Endodermal cell (in vitro differentiated cells): ENCODE measurements around the gene LDLRAD4. TPM values are rescaled to one million over a fixed set of nuclear protein-coding genes. Genes with fewer than 3 reads are reported as not detected.

ENCODE experiments used
- DNase-seq: peaks from one replicate; pipeline ENCODE4 v3.0.0-alpha.2; 2017
- H3K27ac ChIP-seq: 2 replicates; pipeline ENCODE4 v1.5.1; 2013; ENCODE audit warnings: mild to moderate bottlenecking, low read depth, low read length, moderate library complexity
- H3K27me3 ChIP-seq: 2 replicates; pipeline ENCODE4 v1.6.1; 2013; ENCODE audit warnings: mild to moderate bottlenecking, low read length, moderate library complexity; ENCODE audit not compliant: insufficient read depth, control insufficient read depth, poor library complexity, severe bottlenecking
- H3K36me3 ChIP-seq: 2 replicates; pipeline ENCODE4 v1.7.0; 2013; ENCODE audit warnings: mild to moderate bottlenecking, low read length, moderate library complexity; ENCODE audit not compliant: control insufficient read depth, insufficient read depth
- H3K4me1 ChIP-seq: one replicate; pipeline ENCODE4 v1.7.0; 2013; ENCODE audit warnings: low read length; ENCODE audit not compliant: control insufficient read depth, insufficient read depth
- H3K4me3 ChIP-seq: 2 replicates; pipeline ENCODE4 v1.5.1; 2013; ENCODE audit warnings: mild to moderate bottlenecking, low read length, moderate library complexity
- H3K9ac ChIP-seq: 2 replicates; pipeline ENCODE4 v1.6.1; 2013; ENCODE audit warnings: mild to moderate bottlenecking, low read length, moderate library complexity; ENCODE audit not compliant: poor library complexity, severe bottlenecking; ENCODE audit errors: extremely low read depth
- H3K9me3 ChIP-seq: 2 replicates; pipeline ENCODE4 v1.6.1; 2013; ENCODE audit warnings: mild to moderate bottlenecking, low read length, moderate library complexity; ENCODE audit not compliant: control insufficient read depth
- H3K27ac Mint-ChIP-seq: 2 replicates; pipeline ENCODE4 v1.8.0; 2020; ENCODE audit warnings: mixed read lengths
- H3K27me3 Mint-ChIP-seq: 2 replicates; pipeline ENCODE4 v1.8.0; 2021; ENCODE audit warnings: mild to moderate bottlenecking, mixed read lengths; ENCODE audit not compliant: insufficient read depth
- H3K36me3 Mint-ChIP-seq: 2 replicates; pipeline ENCODE4 v1.8.0; 2020; ENCODE audit warnings: low read depth, mixed read lengths
- H3K4me1 Mint-ChIP-seq: 2 replicates; pipeline ENCODE4 v1.8.0; 2020; ENCODE audit warnings: mixed read lengths
- H3K4me3 Mint-ChIP-seq: 2 replicates; pipeline ENCODE4 v1.8.0; 2020; ENCODE audit warnings: mild to moderate bottlenecking, moderate library complexity, mixed read lengths
- H3K9me3 Mint-ChIP-seq: 2 replicates; pipeline ENCODE4 v1.8.0; 2020; ENCODE audit warnings: mild to moderate bottlenecking, mixed read lengths
- CTCF ChIP-seq: fragments of 200-600 bp; sonication (generic); conservative IDR thresholded peaks from 2 replicates; pipeline ENCODE4 v1.5.0; 2021; ENCODE audit warnings: antibody characterized with exemption, mild to moderate bottlenecking
- WGBS, 2 experiments: methylation state at CpG; one replicate each; pipeline versions ENCODE4 v1.1.5 to v1.1.7; 2013; ENCODE audit warnings: missing lambda C conversion rate in 2 of 2, mixed read lengths in 1 of 2; ENCODE audit not compliant: insufficient coverage in 1 of 2, insufficient read length in 1 of 2; 5-methylcytosine and 5-hydroxymethylcytosine counted together
- total RNA-seq, 2 donors: library from RNA; stranded (reverse); fragmentation: NEBNext Ultra II Directional in 1 of 2; extraction: Animal tissue kit (Norgen Biotek cat#: 25700) in 1 of 2; gene quantifications; 2 replicates in 1 of 2; 3 replicates in 1 of 2; pipeline ENCODE4 v1.2.1, GENCODE V29; 2021

LDLRAD4 gene
- total RNA-seq, 2 donors from 2014 or later, result 14.9 to 15.1 TPM

GRCh38 chr18:13594551-13594950 lies 376.0 kb downstream of the LDLRAD4 start:
- H3K4me3 ChIP-seq, result no peak overlapping the region
- no peak for DNase-seq
- 100% methylated on average over 2 of the region's 2 CpGs; no CpG with 5 or more reads in 1 of the 2 experiments for WGBS, 2 experiments
- no peaks in the 10 kb centered on the region for H3K36me3 ChIP-seq
- H3K27ac Mint-ChIP-seq, result no peak overlapping the region
- H3K4me3 Mint-ChIP-seq, result no peak overlapping the region
- H3K4me1 Mint-ChIP-seq, result no peaks in the 10 kb centered on the region
- no peaks in the 10 kb centered on the region for H3K4me1 ChIP-seq
- H3K9me3 ChIP-seq, result peaks cover 31% of the 10 kb centered on the region
- H3K9ac ChIP-seq, result no peak overlapping the region
- no peaks in the 10 kb centered on the region for H3K27me3 Mint-ChIP-seq
- peaks cover 7% of the 10 kb centered on the region for H3K36me3 Mint-ChIP-seq
- TF ChIP-seq CTCF, result no peak
- peaks cover 35% of the 10 kb centered on the region for H3K9me3 Mint-ChIP-seq
- no peaks in the 10 kb centered on the region for H3K27me3 ChIP-seq
- H3K27ac ChIP-seq, result no peak overlapping the region

- H3K36me3 Mint-ChIP-seq, result peaks cover 7% of the 10 kb centered on the region
- Histone ChIP-seq H3K27ac (no peak overlapping the region), H3K36me3 (no peaks in the 10 kb centered on the region), H3K9me3 (peaks cover 31% of the 10 kb centered on the region), H3K4me1 (no peaks in the 10 kb centered on the region), H3K27me3 (no peaks in the 10 kb centered on the region), H3K9ac (no peak overlapping the region), H3K4me3 (peak overlapping the region; percentile 51)
- no peaks in the 10 kb centered on the region for H3K4me1 Mint-ChIP-seq
- H3K4me3 Mint-ChIP-seq, result no peak overlapping the region
- TF ChIP-seq CTCF, result no peak
- no peak overlapping the region for H3K27ac Mint-ChIP-seq
- no peak for DNase-seq
- no peaks in the 10 kb centered on the region for H3K27me3 Mint-ChIP-seq
- H3K9me3 Mint-ChIP-seq, result peaks cover 36% of the 10 kb centered on the region
Measured at GRCh38 chr18:13597068-13597467, 378.5 kb downstream of the LDLRAD4 start.

GRCh38 chr18:13598591-13598990 lies 380.0 kb downstream of the LDLRAD4 start:
- DNase-seq, result no peak
- Mint-ChIP-seq H3K4me3 (no peak overlapping the region), H3K27me3 (no peaks in the 10 kb centered on the region), H3K36me3 (peaks cover 7% of the 10 kb centered on the region), H3K4me1 (no peaks in the 10 kb centered on the region), H3K9me3 (peaks cover 36% of the 10 kb centered on the region), H3K27ac (no peak overlapping the region)
- H3K27ac ChIP-seq, result no peak overlapping the region
- H3K9ac ChIP-seq, result no peak overlapping the region
- no peak for TF ChIP-seq CTCF
- no peaks in the 10 kb centered on the region for H3K36me3 ChIP-seq
- no peaks in the 10 kb centered on the region for H3K27me3 ChIP-seq
- H3K9me3 ChIP-seq, result peaks cover 31% of the 10 kb centered on the region
- H3K4me1 ChIP-seq, result no peaks in the 10 kb centered on the region
- 90 to 100% methylated on average over 1 to 2 of the region's 2 CpGs for WGBS, 2 experiments
- no peak overlapping the region for H3K4me3 ChIP-seq
